H1 (cell line): ENCODE results near the gene RIPOR3. TPM values are rescaled to one million over a fixed set of nuclear protein-coding genes. Genes with fewer than 3 reads are reported as not detected.

Experiments used
- CTCF ChIA-PET: fragments of 300-600 bp; sonication (Branson Sonifier 250); formaldehyde crosslinking; loops from one replicate; lab custom pipeline; 2021; ENCODE audit not compliant: partially characterized antibody; lab: Charles Lee
- POLR2A ChIA-PET: fragments of 300-600 bp; sonication (Branson Sonifier 250); formaldehyde crosslinking; loops from one replicate; lab custom pipeline; 2021; ENCODE audit warnings: inconsistent platforms; ENCODE audit not compliant: partially characterized antibody; lab: Charles Lee
- DNase-seq, 2 experiments: peaks; one replicate each; pipeline versions ENCODE4 v3.0.0 to v3.0.0-alpha.2; 2010 to 2022; ENCODE audit warnings: low spot score in 2 of 2, low read depth in 1 of 2, mixed read lengths in 1 of 2
- FAIRE-seq: peaks from 2 replicates; lab custom pipeline; 2011; peaks lifted over from hg19 to GRCh38; lab: Jason Lieb, UNC
- H2AFZ ChIP-seq: 2 replicates; pipeline ENCODE4 v1.8.1; 2012; ENCODE audit warnings: low read length, inconsistent platforms
- H2AK5ac ChIP-seq: 2 replicates; pipeline ENCODE4 v1.6.1; 2013; ENCODE audit warnings: low read depth, low read length
- H2BK120ac ChIP-seq: replicated peaks from 2 replicates; pipeline ENCODE3; 2013; ENCODE audit warnings: low read depth, low read length, inconsistent platforms
- H2BK12ac ChIP-seq: 2 replicates; pipeline ENCODE4 v1.6.1; 2013; ENCODE audit warnings: low read depth, low read length
- H2BK15ac ChIP-seq: 2 replicates; pipeline ENCODE4 v1.6.1; 2013; ENCODE audit warnings: low read length
- H2BK20ac ChIP-seq: 2 replicates; pipeline ENCODE4 v1.6.1; 2013; ENCODE audit warnings: low read length
- H2BK5ac ChIP-seq: 2 replicates; pipeline ENCODE4 v1.6.1; 2013; ENCODE audit warnings: low read depth, low read length
- H3K14ac ChIP-seq: 2 replicates; pipeline ENCODE4 v1.6.1; 2013; ENCODE audit warnings: inconsistent platforms; ENCODE audit not compliant: insufficient read length
- H3K18ac ChIP-seq: 2 replicates; pipeline ENCODE4 v1.6.1; 2013; ENCODE audit warnings: low read length; ENCODE audit errors: extremely low read depth
- H3K23ac ChIP-seq: 2 replicates; pipeline ENCODE4 v1.6.1; 2013; ENCODE audit warnings: inconsistent platforms; ENCODE audit not compliant: insufficient read length
- H3K23me2 ChIP-seq: 2 replicates; pipeline ENCODE4 v1.6.1; 2013; ENCODE audit warnings: low read depth, low read length
- H3K27ac ChIP-seq: 2 replicates; pipeline ENCODE4 v1.6.1; 2011; ENCODE audit warnings: low read depth, low read length, inconsistent platforms
- H3K27me3 ChIP-seq, 4 experiments: replicated peaks in 1 of 4; 1 replicate in 1 of 4; 2 replicates in 3 of 4; pipeline versions ENCODE4 v1.6.1 to v1.8.1; 2011 to 2013; ENCODE audit warnings: low read length in 3 of 4, mild to moderate bottlenecking in 3 of 4, inconsistent platforms in 2 of 4, mixed read lengths in 2 of 4, moderate library complexity in 1 of 4; ENCODE audit not compliant: control insufficient read depth in 3 of 4, insufficient read depth in 3 of 4; ENCODE audit errors: extremely low read depth in 1 of 4
- H3K36me3 ChIP-seq, 4 experiments: 2 replicates each; pipeline versions ENCODE4 v1.6.1 to v1.8.1; 2011 to 2013; ENCODE audit warnings: mild to moderate bottlenecking in 4 of 4, low read length in 3 of 4, moderate library complexity in 2 of 4, control low read depth in 1 of 4, inconsistent platforms in 1 of 4; ENCODE audit not compliant: insufficient read depth in 4 of 4, control insufficient read depth in 2 of 4
- H3K4ac ChIP-seq: replicated peaks from 2 replicates; pipeline ENCODE3; 2013; ENCODE audit warnings: low read length, low read depth, mixed read lengths, inconsistent platforms; ENCODE audit not compliant: insufficient read length
- H3K4me1 ChIP-seq, 4 experiments: replicated peaks in 1 of 4; 1 replicate in 1 of 4; 2 replicates in 3 of 4; pipeline versions ENCODE4 v1.6.1 to v1.8.1; 2011 to 2013; ENCODE audit warnings: low read length in 3 of 4, inconsistent platforms in 2 of 4, mixed read lengths in 1 of 4; ENCODE audit not compliant: insufficient read depth in 4 of 4, control insufficient read depth in 3 of 4
- H3K4me2 ChIP-seq, 2 experiments: 2 replicates each; pipeline versions ENCODE4 v1.6.1 to v1.8.1; 2011 to 2013; ENCODE audit warnings: low read depth in 2 of 2, low read length in 2 of 2, control low read depth in 1 of 2, inconsistent platforms in 1 of 2, mild to moderate bottlenecking in 1 of 2; ENCODE audit not compliant: insufficient read depth in 1 of 2
- H3K4me3 ChIP-seq, 4 experiments: fragments of 200-600, 300-600 bp in 1 of 4; sonication (generic), shearing (Covaris generic), sonication (Bioruptor Twin) in 1 of 4; 2 replicates each; pipeline versions ENCODE4 v1.5.1 to v1.8.1; 2011 to 2016; ENCODE audit warnings: low read length in 4 of 4, low read depth in 3 of 4, control low read depth in 2 of 4, inconsistent platforms in 2 of 4, mild to moderate bottlenecking in 2 of 4, mixed read lengths in 1 of 4, moderate library complexity in 1 of 4; ENCODE audit not compliant: insufficient read depth in 2 of 4; ENCODE audit errors: extremely low read depth in 1 of 4
- H3K56ac ChIP-seq: replicated peaks from 2 replicates; pipeline ENCODE3; 2013; ENCODE audit warnings: low read depth, mild to moderate bottlenecking, mixed read lengths, low read length, inconsistent platforms; ENCODE audit not compliant: insufficient read length
- H3K79me1 ChIP-seq: 2 replicates; pipeline ENCODE4 v1.6.1; 2013; ENCODE audit warnings: low read depth, low read length, control low read depth
- H3K79me2 ChIP-seq, 2 experiments: 2 replicates each; pipeline versions ENCODE4 v1.6.1 to v1.8.1; 2012 to 2013; ENCODE audit warnings: low read length in 2 of 2, mild to moderate bottlenecking in 2 of 2, inconsistent platforms in 1 of 2; ENCODE audit not compliant: insufficient read depth in 2 of 2, control insufficient read depth in 1 of 2
- H3K9ac ChIP-seq, 4 experiments: replicated peaks in 1 of 4; 1 replicate in 1 of 4; 2 replicates in 3 of 4; pipeline versions ENCODE4 v1.6.1 to v1.8.1; 2011 to 2013; ENCODE audit warnings: low read depth in 3 of 4, low read length in 3 of 4, control low read depth in 2 of 4, mild to moderate bottlenecking in 2 of 4, moderate library complexity in 2 of 4, inconsistent platforms in 1 of 4; ENCODE audit errors: extremely low read depth in 1 of 4
- H3K9me3 ChIP-seq, 2 experiments: 2 replicates each; pipeline versions ENCODE4 v1.6.1 to v1.8.1; 2012 to 2013; ENCODE audit warnings: mild to moderate bottlenecking in 2 of 2, moderate library complexity in 2 of 2, control low read depth in 1 of 2, inconsistent platforms in 1 of 2, low read depth in 1 of 2, low read length in 1 of 2, mixed read lengths in 1 of 2; ENCODE audit not compliant: insufficient read depth in 2 of 2
- H4K20me1 ChIP-seq, 2 experiments: replicated peaks in 1 of 2; 2 replicates each; pipeline versions ENCODE3 to v1.8.1; 2011 to 2013; ENCODE audit warnings: inconsistent platforms in 2 of 2, low read length in 2 of 2, mild to moderate bottlenecking in 1 of 2; ENCODE audit not compliant: insufficient read depth in 2 of 2, control insufficient read depth in 1 of 2
- H4K5ac ChIP-seq: 2 replicates; pipeline ENCODE4 v1.6.1; 2013; ENCODE audit warnings: low read length, low read depth, mixed read lengths, inconsistent platforms; ENCODE audit not compliant: insufficient read length
- H4K8ac ChIP-seq: 2 replicates; pipeline ENCODE4 v1.8.0; 2013; ENCODE audit warnings: mild to moderate bottlenecking, moderate library complexity, low read length, inconsistent platforms; ENCODE audit not compliant: insufficient read depth; ENCODE audit errors: extremely low read depth
- H4K91ac ChIP-seq: replicated peaks from 2 replicates; pipeline ENCODE3; 2013; ENCODE audit warnings: low read length, mixed read lengths, inconsistent platforms; ENCODE audit not compliant: insufficient read length
- CBX8 ChIP-seq: fragments of 300-800, 300-1000 bp; sonication (generic); IDR thresholded peaks from 2 replicates; pipeline ENCODE4 v1.7.1; 2016; ENCODE audit warnings: low read depth, low read length, borderline replicate concordance
- EGR1 ChIP-seq: IDR thresholded peaks from 2 replicates; pipeline ENCODE4 v1.6.1; 2011; ENCODE audit warnings: low read depth, low read length, borderline replicate concordance
- JUND ChIP-seq: IDR thresholded peaks from 2 replicates; pipeline ENCODE4 v1.6.1; 2011; ENCODE audit warnings: mild to moderate bottlenecking, improper control_type of control experiment, low read length
- KDM5A ChIP-seq: fragments of 200-600 bp; IDR thresholded peaks from 2 replicates; pipeline ENCODE4 v1.7.1; 2012; ENCODE audit warnings: mild to moderate bottlenecking, low read length, inconsistent platforms, mixed read lengths
- POLR2AphosphoS5 ChIP-seq: IDR thresholded peaks from 2 replicates; pipeline ENCODE4 v1.6.1; 2011; ENCODE audit warnings: low read depth, low read length
- RNF2 ChIP-seq: fragments of 200-900, 300-1000 bp; sonication (generic); IDR thresholded peaks from 2 replicates; pipeline ENCODE4 v1.7.1; 2016; ENCODE audit warnings: borderline replicate concordance, low read depth, mild to moderate bottlenecking, antibody characterized with exemption, low read length; ENCODE audit not compliant: poor library complexity, severe bottlenecking; ENCODE audit errors: missing control alignments
- SP1 ChIP-seq: IDR thresholded peaks from 2 replicates; pipeline ENCODE4 v1.6.1; 2011; ENCODE audit warnings: low read depth, low read length
- SUZ12 ChIP-seq: fragments of 200-600 bp; sonication (generic); IDR thresholded peaks from 2 replicates; pipeline ENCODE4 v1.6.1; 2012; ENCODE audit warnings: mild to moderate bottlenecking, inconsistent platforms, low read length, moderate library complexity, mixed read lengths
- TBP ChIP-seq: IDR thresholded peaks from 2 replicates; pipeline ENCODE4 v1.6.1; 2011; ENCODE audit warnings: low read depth, low read length, improper control_type of control experiment
- WGBS, 2 experiments: shearing (Covaris generic) in 1 of 2; methylation state at CpG; one replicate each; pipeline versions ENCODE4 v1.1.6 to v1.1.7; 2013 to 2015; ENCODE audit warnings: low lambda C conversion rate in 2 of 2, mixed read lengths in 2 of 2, inconsistent platforms in 1 of 2, low coverage in 1 of 2, missing lambda C conversion rate in 1 of 2; ENCODE audit not compliant: insufficient replicate concordance in 2 of 2, insufficient coverage in 1 of 2, insufficient read length in 1 of 2; ENCODE audit errors: extremely low coverage in 1 of 2, missing lambda C conversion rate in 1 of 2; 5-methylcytosine and 5-hydroxymethylcytosine counted together
- polyA plus RNA-seq, 7 experiments: library from polyadenylated mRNA; depleted of rRNA in 3 of 7; stranded (reverse) in 5 of 7; unstranded in 2 of 7; fragments of >200 nt in 5 of 7; fragments of 200-250 nt in 2 of 7; gene quantifications; 1 replicate in 5 of 7; 2 replicates in 1 of 7; 4 replicates in 1 of 7; pipeline versions ENCODE4 v1.2.1 to v1.2.3, GENCODE V29; 2011 to 2013; ENCODE audit warnings: missing spikeins in 2 of 7, mixed read lengths in 2 of 7
- total RNA-seq: library from RNA; stranded (reverse); fragmentation: NEBNext Ultra II Directional; extraction: Animal tissue kit (Norgen Biotek cat#: 25700); gene quantifications from 2 replicates; pipeline ENCODE4 v1.2.1, GENCODE V29; 2021
- TF ChIP-seq, protein P1 (sequence below): IDR thresholded peaks from 2 replicates; pipeline ENCODE4 v1.6.1; 2011; ENCODE audit warnings: low read length, improper control_type of control experiment

RIPOR3 gene
- total and polyA plus RNA-seq, 2 of the 8 experiments (the other 6 are each of a cell fraction or from before 2014, with no cell fraction given), result 3.6 to 4.5 TPM

- H3K36me3 ChIP-seq, result peaks cover 0 to 13% (median 2%) of the 10 kb centered on the region in 4 experiments; a peak in 3 of 8 replicates
- H3K79me1 ChIP-seq, result 0 out of 2 replicates have a peak, but pooled peaks cover 3% of the 10 kb centered on the region
- DNase-seq (peak in 1 of 2 experiments; percentile 20), FAIRE-seq (no peak)
- no peak overlapping the region for H2AK5ac ChIP-seq
- H3K9me3 ChIP-seq, result no peaks in the 10 kb centered on the region
- ChIA-PET CTCF (interaction anchor here (0.7 to 3.7 kb wide), 6 partner anchors 9 to 99 kb away, joined by 3 to 27 read pairs (median 3); no protein-coding TSS in a partner anchor), POLR2A (no interaction called here)
- no peak overlapping the region for H2BK120ac ChIP-seq
- peaks cover 12 to 79% of the 10 kb centered on the region in 2 experiments; a peak in 3 of 4 replicates for H3K79me2 ChIP-seq
- H2BK12ac ChIP-seq, result no peak overlapping the region
- H3K27me3 ChIP-seq, result no peaks in the 10 kb centered on the region
- TF ChIP-seq CBX8 (no peak), TBP (no peak), EGR1 (no peak), RNF2 (no peak), JUND (no peak), SP1 (no peak), SUZ12 (no peak), KDM5A (no peak), POLR2AphosphoS5 (no peak)
- TF ChIP-seq, protein P1, sequence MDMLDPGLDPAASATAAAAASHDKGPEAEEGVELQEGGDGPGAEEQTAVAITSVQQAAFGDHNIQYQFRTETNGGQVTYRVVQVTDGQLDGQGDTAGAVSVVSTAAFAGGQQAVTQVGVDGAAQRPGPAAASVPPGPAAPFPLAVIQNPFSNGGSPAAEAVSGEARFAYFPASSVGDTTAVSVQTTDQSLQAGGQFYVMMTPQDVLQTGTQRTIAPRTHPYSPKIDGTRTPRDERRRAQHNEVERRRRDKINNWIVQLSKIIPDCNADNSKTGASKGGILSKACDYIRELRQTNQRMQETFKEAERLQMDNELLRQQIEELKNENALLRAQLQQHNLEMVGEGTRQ, result no peak
- H3K23me2 ChIP-seq, result peaks cover 7% of the 10 kb centered on the region
- H4K91ac ChIP-seq, result no peak overlapping the region
- no peak overlapping the region for H2BK5ac ChIP-seq
- no peak overlapping the region for H3K23ac ChIP-seq
- H3K4ac ChIP-seq, result no peak overlapping the region
- no peak overlapping the region for H3K18ac ChIP-seq
- 94% methylated on average over 9 of the region's 9 CpGs; no CpG with 5 or more reads in 1 of the 2 experiments for WGBS, 2 experiments
- no peak overlapping the region for H3K56ac ChIP-seq
- H3K4me1 ChIP-seq, result peaks cover 2 to 10% (median 6%) of the 10 kb centered on the region in 4 experiments; a peak in 4 of 7 replicates
- no peak overlapping the region for H3K14ac ChIP-seq
- no peak overlapping the region for H3K4me3 ChIP-seq
- no peak overlapping the region for H2BK20ac ChIP-seq
- H2BK15ac ChIP-seq, result no peak overlapping the region
- H3K9ac ChIP-seq, result no peak overlapping the region
- no peak overlapping the region for H2AFZ ChIP-seq
- no peak overlapping the region for H3K27ac ChIP-seq
- H3K4me2 ChIP-seq, result no peak overlapping the region
- H4K5ac ChIP-seq, result no peak overlapping the region
- no peak overlapping the region for H4K8ac ChIP-seq
- peaks cover 0 to 5% of the 10 kb centered on the region in 2 experiments for H4K20me1 ChIP-seq
Measured at GRCh38 chr20:50734730-50735679, 43.7 kb upstream of the RIPOR3 start.
